ENCODE results near the gene DRD2.

The DRD2 gene

GRCh38 chr11:113446112-113446511, 29.1 kb downstream of the DRD2 start:
- DNase-seq (ENCODE audit: low spot score), result no peak

GRCh38 chr11:113444502-113445123, 30.6 kb downstream of the DRD2 start:
- DNase-seq (ENCODE audit: low spot score), result no peak

GRCh38 chr11:113440816-113441215, 34.4 kb downstream of the DRD2 start:
- no peak for DNase-seq (ENCODE audit: low spot score)

- no peak for DNase-seq (ENCODE audit: low spot score)
Observed at GRCh38 chr11:113436672-113437252, 38.4 kb downstream of the DRD2 start.

- no peak for DNase-seq (ENCODE audit: low spot score)
Observed at GRCh38 chr11:113435190-113435968, 39.8 kb downstream of the DRD2 start.

- DNase-seq (ENCODE audit: low spot score), result no peak
Observed at GRCh38 chr11:113431746-113432145, 43.5 kb downstream of the DRD2 start.

- DNase-seq (ENCODE audit: low spot score), result no peak
Observed at GRCh38 chr11:113426686-113427085, 48.5 kb downstream of the DRD2 start.

- DNase-seq (ENCODE audit: low spot score), result peak; percentile 47
Observed at GRCh38 chr11:113420808-113421207, 54.4 kb downstream of the DRD2 start.

GRCh38 chr11:113419454-113420003, 55.7 kb downstream of the DRD2 start:
- DNase-seq (ENCODE audit: low spot score), result no peak

- DNase-seq (ENCODE audit: low spot score), result no peak
Observed at GRCh38 chr11:113417428-113417827, 57.8 kb downstream of the DRD2 start.

GRCh38 chr11:113415343-113415742, 59.9 kb downstream of the DRD2 start:
- DNase-seq (ENCODE audit: low spot score), result no peak

- no peak for DNase-seq (ENCODE audit: low spot score)
Observed at GRCh38 chr11:113412675-113413074, 62.5 kb downstream of the DRD2 start.

- DNase-seq (ENCODE audit: low spot score), result no peak
Observed at GRCh38 chr11:113411536-113411935, 63.7 kb downstream of the DRD2 start.

- DNase-seq (ENCODE audit: low spot score), result no peak
Observed at GRCh38 chr11:113410414-113411135, 64.6 kb downstream of the DRD2 start.

- DNase-seq (ENCODE audit: low spot score), result no peak
Observed at GRCh38 chr11:113409526-113409925, 65.7 kb downstream of the DRD2 start.

GRCh38 chr11:113408887-113409286, 66.3 kb downstream of the DRD2 start:
- DNase-seq (ENCODE audit: low spot score), result no peak

- DNase-seq (ENCODE audit: low spot score), result no peak
Observed at GRCh38 chr11:113408206-113408605, 67.0 kb downstream of the DRD2 start.

- DNase-seq (ENCODE audit: low spot score), result no peak
Observed at GRCh38 chr11:113407163-113407562, 68.0 kb downstream of the DRD2 start.

- DNase-seq (ENCODE audit: low spot score), result no peak
Observed at GRCh38 chr11:113405724-113406478, 69.3 kb downstream of the DRD2 start.

- DNase-seq (ENCODE audit: low spot score), result no peak
Observed at GRCh38 chr11:113404859-113405430, 70.3 kb downstream of the DRD2 start.

- no peak for DNase-seq (ENCODE audit: low spot score)
Observed at GRCh38 chr11:113401718-113402117, 73.5 kb downstream of the DRD2 start.

Data from D341Med (cell line).